GM13977 (cell line): ENCODE data around the gene OTOF.

Experiments
- DNase-seq: peaks from one replicate; pipeline ENCODE4 v3.0.0; 2012; ENCODE audit warnings: low spot score
- in situ Hi-C: fragments of 300-500 bp; cut with MboI; formaldehyde crosslinking; loops from one replicate; pipeline ENCODE4 v1.12.0; 2022; ENCODE audit warnings: low sequenced_read_pairs, low pct_unique_long_range_greater_than_20kb, mixed read lengths, inconsistent platforms; ENCODE audit not compliant: unreplicated experiment
- TF ChIP-seq, protein P1 (sequence below): IDR thresholded peaks from 2 replicates; pipeline ENCODE4 v1.5.1; 2012; ENCODE audit warnings: mild to moderate bottlenecking, control low read depth; ENCODE audit not compliant: insufficient read depth; ENCODE audit errors: extremely low read depth, missing control alignments

OTOF gene

GRCh38 chr2:26477911-26478253 lies at the start of gene OTOF:
TSS of gene OTOF (minus strand) at chr2:26478124.
- in situ Hi-C loops = no loop called here
- TF ChIP-seq, protein P1, sequence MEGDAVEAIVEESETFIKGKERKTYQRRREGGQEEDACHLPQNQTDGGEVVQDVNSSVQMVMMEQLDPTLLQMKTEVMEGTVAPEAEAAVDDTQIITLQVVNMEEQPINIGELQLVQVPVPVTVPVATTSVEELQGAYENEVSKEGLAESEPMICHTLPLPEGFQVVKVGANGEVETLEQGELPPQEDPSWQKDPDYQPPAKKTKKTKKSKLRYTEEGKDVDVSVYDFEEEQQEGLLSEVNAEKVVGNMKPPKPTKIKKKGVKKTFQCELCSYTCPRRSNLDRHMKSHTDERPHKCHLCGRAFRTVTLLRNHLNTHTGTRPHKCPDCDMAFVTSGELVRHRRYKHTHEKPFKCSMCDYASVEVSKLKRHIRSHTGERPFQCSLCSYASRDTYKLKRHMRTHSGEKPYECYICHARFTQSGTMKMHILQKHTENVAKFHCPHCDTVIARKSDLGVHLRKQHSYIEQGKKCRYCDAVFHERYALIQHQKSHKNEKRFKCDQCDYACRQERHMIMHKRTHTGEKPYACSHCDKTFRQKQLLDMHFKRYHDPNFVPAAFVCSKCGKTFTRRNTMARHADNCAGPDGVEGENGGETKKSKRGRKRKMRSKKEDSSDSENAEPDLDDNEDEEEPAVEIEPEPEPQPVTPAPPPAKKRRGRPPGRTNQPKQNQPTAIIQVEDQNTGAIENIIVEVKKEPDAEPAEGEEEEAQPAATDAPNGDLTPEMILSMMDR = no peak
- DNase-seq = no peak

- in situ Hi-C loops = no loop called here
- no peak for DNase-seq
These were observed 48.7 kb upstream of the OTOF start for GRCh38 chr2:26526589-26526988.

DNA sequence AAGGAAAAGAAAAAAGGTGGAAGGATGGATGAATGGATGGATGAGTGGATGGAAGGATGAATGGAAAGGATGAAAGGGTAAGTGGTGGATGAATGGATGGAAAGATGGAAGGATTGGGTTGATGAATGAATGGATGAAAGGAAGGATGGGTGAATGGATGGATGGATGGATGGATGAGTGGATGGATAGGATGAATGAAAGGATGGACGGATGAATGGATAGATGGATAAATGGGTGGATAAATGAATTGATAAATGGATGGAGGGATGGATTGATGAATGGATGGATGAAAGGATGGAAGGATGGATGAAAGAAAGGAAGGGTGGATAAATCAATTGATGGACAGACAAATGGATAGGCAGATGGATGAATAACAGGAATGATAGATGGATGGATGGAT lies 48.2 kb upstream of the OTOF start:
- DNase-seq = no peak
- in situ Hi-C loops = no loop called here
- TF ChIP-seq, protein P1 = no peak

More at GRCh38 chr2:26526589-26526988, 48.7 kb upstream of the OTOF start:
- TF ChIP-seq, protein P1 = no peak

GRCh38 chr2:26523750-26524149 lies 45.8 kb upstream of the OTOF start:
- in situ Hi-C loops = no loop called here

DNA sequence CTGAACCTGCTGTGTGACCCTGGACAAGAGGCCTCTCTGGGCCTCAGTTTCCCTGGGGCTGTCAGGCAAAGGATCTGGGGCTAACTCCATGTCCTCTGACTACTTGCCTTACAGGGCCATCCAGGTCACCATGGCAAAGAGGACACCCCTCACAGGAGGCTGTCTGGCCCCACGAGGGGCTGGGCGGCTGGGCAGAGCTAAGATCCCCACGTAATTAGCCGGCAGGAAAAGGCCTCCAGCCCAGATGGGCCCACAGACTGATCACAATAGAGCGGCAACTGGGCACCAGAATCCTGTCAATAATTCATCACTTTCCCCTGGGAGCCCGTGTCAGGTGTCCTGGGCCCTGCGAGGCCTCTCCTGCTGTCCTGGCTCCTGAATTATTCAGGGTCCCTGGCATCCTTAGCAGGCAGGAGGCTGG lies 44.8 kb upstream of the OTOF start:
- TF ChIP-seq, protein P1 = no peak
- in situ Hi-C loops = no loop called here
- no peak for DNase-seq

More at GRCh38 chr2:26523750-26524149, 45.8 kb upstream of the OTOF start:
- TF ChIP-seq, protein P1 = no peak
- no peak for DNase-seq

- TF ChIP-seq, protein P1 = no peak
- DNase-seq = no peak
- in situ Hi-C loops = no loop called here
These were observed 44.4 kb upstream of the OTOF start for GRCh38 chr2:26522325-26522724.

GRCh38 chr2:26521913-26522180 lies 43.9 kb upstream of the OTOF start:
- no peak for DNase-seq
- TF ChIP-seq, protein P1 = no peak
- in situ Hi-C loops = no loop called here
